Frontal cortex (tissue), 4 donors: ENCODE measurements around the gene GGNBP2. TPM values are rescaled to one million over a fixed set of nuclear protein-coding genes. Genes with fewer than 3 reads are reported as not detected.

Experiments used
- DNase-seq, 2 donors: peaks; one replicate each; pipeline ENCODE4 v3.0.0; 2012; ENCODE audit warnings: low spot score in 2 of 2
- FAIRE-seq: peaks from 2 replicates; lab custom pipeline; 2012; peaks lifted over from hg19 to GRCh38; lab: Jason Lieb, UNC
- total RNA-seq: library from RNA; depleted of rRNA; stranded (reverse); fragments of >200 nt; gene quantifications from one replicate; pipeline ENCODE4 v1.2.3, GENCODE V29; 2014
- donor health status: control.
- donor health status: control.
- donor health status: control.

Gene GGNBP2
- total RNA-seq, 1 donor from 2014 or later: 67.7 TPM

GRCh38 chr17:36511216-36511615, 33.5 kb upstream of the GGNBP2 start:
- FAIRE-seq (no peak), DNase-seq (no peak)

- DNase-seq (no peak), FAIRE-seq (no peak)
These were observed 32.1 kb upstream of the GGNBP2 start for GRCh38 chr17:36512641-36513040.

GRCh38 chr17:36514856-36515255, 29.9 kb upstream of the GGNBP2 start:
- FAIRE-seq (no peak), DNase-seq (no peak)

DNA sequence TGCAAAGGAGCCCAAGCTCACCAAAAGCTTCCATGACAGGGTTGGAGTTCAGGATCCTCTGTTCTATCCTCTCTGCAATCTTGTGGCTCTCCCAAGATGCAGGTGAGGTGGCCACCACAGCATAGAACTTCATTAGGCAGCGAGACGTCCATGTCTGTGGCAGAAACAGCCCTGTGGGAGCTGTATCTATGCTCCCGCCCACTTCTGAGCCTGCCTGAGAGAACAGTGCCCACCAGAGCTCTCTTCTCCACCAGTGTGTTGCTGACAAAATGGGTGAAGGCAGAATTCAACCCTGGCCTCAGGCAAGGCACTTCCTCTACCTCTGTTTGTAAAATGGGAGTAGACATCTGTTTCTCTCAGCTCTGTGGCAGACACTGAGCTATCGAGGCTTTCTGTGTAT, 28.9 kb upstream of the GGNBP2 start:
- no peak for DNase-seq
- no peak for FAIRE-seq

- FAIRE-seq (no peak), DNase-seq (no peak)
These were observed 21.6 kb upstream of the GGNBP2 start for GRCh38 chr17:36523113-36523512.

DNA sequence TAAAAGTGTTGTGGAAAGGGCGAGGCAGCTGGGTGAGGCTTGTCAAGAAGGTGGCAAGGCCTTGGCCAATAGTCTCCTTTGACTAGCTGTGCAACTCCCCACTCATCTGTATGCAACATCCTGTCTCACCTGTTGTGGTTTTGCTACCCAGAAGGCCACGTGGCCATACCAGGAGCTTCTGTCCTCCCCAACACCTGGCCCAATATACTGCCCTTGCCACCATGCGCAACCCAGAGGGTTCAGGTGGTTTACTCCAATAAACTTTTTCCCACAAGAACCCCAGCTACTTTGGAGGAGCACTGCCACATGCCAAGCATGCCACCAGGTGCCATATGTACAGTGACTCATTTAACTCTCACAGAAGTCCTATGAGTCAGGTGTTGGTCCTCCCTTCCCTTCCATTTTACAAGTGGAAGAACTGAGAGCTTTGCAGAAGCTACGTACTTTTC, 20.3 kb upstream of the GGNBP2 start:
- no peak for DNase-seq
- no peak for FAIRE-seq

- no peak for DNase-seq
- FAIRE-seq: no peak
These were observed 19.6 kb upstream of the GGNBP2 start for GRCh38 chr17:36525113-36525512.

DNA sequence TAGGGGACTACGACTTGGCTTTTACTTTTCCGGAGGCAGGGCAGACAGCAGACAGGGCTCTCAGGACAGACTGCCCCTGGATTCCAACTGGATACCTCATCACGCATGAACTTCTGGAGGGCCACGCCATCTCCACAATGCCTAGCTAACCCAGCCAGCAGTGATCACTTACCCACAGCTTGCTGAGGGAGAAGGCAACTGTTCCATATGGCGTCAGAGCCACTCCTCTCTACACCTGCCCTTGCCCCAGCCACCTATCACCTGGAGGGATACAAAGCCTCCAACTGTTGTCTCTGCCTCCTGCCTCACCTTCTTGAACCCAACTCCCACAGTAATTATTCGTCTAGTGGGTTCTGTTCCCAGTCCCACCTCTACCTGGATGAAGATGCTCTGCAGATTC, 18.8 kb upstream of the GGNBP2 start:
- FAIRE-seq: no peak

GRCh38 chr17:36527621-36528250, 17.0 kb upstream of the GGNBP2 start:
- FAIRE-seq (no peak), DNase-seq (no peak)

More for the DNA sequence above, 18.8 kb upstream of the GGNBP2 start:
- no peak for DNase-seq

DNA sequence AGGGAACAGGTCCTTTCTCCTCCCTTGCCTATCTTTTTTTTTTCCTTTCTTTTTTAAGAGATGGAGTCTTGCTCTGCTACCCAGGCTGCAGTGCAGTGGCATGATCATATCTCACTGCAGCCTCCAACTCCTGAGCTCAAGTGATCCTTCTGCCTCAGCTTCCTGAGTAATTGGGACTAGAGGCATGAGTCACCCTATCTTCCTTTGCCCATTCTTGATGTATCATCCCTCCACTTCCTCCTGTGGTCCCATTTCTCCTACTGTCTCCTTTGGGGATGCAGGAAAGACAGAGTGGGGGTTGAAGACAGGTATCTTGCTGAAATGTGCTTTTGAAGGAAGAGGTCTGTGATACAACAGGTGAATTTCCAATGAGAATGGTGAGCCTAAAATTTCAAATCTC, 15.6 kb upstream of the GGNBP2 start:
- FAIRE-seq (no peak), DNase-seq (no peak)

DNA sequence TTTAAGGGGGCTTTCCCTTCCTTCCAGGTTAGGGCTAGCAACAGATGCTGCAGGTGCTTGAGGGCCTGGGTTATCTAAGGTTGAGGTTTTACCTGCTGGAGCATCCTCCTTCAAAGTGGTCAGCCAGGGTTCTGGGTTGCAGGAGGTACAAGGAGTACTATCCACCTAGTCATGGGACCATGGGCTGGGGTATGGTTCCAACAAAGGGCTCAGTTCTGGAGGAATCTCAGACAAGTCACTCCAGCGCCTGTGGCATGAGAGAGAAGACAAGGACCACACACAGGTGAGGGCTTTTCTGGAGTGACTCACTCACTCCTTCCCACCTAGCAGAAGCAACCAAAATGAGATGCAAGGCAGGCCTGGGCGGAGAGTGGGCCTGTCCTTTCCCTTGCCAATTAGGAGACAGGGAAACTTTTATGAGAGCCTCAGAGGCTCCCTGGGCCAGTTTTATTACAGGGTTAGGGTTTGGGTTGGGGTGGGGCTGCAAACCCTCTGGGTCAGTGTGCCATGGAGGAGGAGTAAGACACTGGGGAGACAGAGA, 12.2 kb upstream of the GGNBP2 start:
- no peak for FAIRE-seq
- DNase-seq: no peak

GRCh38 chr17:36533935-36534839, 10.5 kb upstream of the GGNBP2 start:
- FAIRE-seq (no peak), DNase-seq (peak; percentile 27 to 58)

- DNase-seq: peak; percentile 88 to 91
- FAIRE-seq: no peak
These were observed 9.7 kb upstream of the GGNBP2 start, which contains the start of the genes MYO19 and PIGW for GRCh38 chr17:36534840-36535668. Gene MYO19, minus strand, starts transcription at chr17:36534868. Its CDS starts 2,330 bp downstream, at chr17:36532538. Gene PIGW, plus strand, starts transcription at chr17:36534987. Its CDS starts 2,115 bp downstream, at chr17:36537102.

- FAIRE-seq: no peak
- DNase-seq: no peak
These were observed 9.0 kb upstream of the GGNBP2 start for GRCh38 chr17:36535669-36536081.

- DNase-seq (no peak), FAIRE-seq (no peak)
These were observed 4.0 kb upstream of the GGNBP2 start for GRCh38 chr17:36540696-36541095.

DNA sequence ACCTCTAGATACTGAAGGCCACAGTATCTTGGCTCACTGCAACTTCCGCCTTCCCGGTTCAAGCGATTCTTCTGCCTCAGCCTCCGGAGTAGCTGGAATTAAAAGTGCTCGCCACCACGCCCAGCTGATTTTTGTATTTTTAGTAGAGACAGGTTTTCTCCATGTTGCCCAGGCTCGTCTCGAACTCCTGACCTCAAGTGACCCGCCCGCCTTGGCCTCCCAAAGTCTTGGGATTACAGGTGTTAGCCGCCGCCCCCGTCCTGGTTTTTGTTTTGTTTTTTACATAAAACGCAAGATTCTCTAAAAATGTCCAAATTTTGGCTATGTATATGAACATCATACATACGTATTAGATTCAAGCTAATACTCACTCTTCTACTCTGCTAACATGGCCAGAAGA, 2.0 kb upstream of the GGNBP2 start:
- DNase-seq (no peak), FAIRE-seq (no peak)

- FAIRE-seq (no peak), DNase-seq (peak; percentile 33 to 36)
These were observed 744 bp upstream of the GGNBP2 start for GRCh38 chr17:36544044-36544306.

DNA sequence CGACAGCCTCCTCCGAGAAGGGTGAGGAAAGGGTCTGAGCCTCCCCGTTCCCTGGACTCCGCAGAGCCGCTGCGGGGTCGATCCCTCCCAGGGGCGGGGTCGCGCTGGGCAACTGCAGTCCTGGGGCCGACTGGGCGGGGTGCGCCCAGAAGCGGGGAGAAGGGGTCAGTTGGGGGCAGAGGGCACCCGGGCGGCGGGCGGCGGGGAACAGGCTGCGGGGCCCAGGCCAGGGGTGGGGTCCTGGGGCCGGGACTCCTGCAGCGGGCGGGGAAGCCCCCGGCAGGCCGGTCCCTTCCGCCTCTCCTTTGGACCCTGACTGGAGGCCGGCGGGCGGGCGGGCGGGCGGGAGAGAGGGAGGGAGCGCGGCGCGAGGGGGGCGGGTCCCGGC, 352 bp downstream of the GGNBP2 start:
- no peak for DNase-seq
- FAIRE-seq: no peak

DNA sequence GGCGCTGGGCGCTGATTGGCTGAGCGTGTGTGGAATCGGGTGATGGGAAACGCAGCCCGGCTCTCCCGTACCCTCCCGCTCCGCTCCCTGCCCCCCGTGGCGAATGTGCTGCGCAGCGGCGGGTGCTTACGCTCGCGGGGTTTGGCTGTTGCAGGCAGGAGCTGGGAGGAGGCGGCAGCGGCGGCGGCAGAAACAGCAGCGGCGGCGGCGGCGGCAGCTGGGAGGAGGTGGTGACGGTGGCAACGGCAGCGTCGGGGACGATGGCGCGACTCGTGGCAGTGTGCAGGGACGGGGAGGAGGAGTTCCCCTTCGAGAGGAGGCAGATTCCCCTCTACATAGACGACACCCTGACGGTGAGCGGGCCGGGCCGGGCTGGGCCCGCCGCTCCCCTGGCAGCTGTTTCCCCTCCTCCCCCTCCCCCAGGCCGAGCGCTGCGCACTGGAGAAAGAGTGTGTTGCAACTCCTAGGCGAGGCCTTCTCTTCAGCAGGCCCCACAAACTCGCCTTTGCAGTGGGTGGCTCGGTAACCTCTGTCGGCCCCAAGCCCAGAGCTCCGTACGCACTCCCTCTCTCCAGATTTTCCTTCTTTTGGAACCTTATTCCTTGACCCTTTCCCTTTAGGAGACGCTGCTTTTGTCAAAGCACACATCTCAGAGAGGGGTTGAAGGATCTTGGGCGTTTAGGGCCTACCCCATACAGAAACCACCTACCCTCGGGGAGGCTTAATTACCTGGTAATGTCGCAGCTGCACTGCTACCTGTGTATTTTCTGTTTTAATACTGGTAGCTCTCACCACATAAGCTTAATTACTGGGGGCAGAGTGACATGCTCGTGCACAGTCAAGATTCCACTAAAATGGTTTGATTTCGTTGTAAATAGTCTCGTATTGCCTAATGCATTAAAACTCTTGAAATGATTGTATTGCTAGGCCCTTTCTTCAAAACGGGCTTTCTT, 1.0 kb downstream of the GGNBP2 start:
- FAIRE-seq: no peak
- DNase-seq: peak; percentile 96 to 98
